ENCODE data around the gene ENOPH1. TPM values are rescaled to one million over a fixed set of nuclear protein-coding genes. Genes with fewer than 3 reads are reported as not detected.
"Not testable (repeated sequence)": the region's sequence is repeated elsewhere in the genome, so short reads cannot be mapped to it uniquely, and the experiment has no call there.

The ENOPH1 gene
- total and polyA plus RNA-seq, 2 of the 13 experiments (the other 11 are each of a cell fraction or from before 2014, with no cell fraction given), result 15.5 to 64.3 TPM

GRCh38 chr4:82415061-82415460, 15.3 kb upstream of the ENOPH1 start:
- peaks cover 25% of the 10 kb centered on the region for H3K4me1 ChIP-seq (ENCODE audit: insufficient read depth, low read length)
- H3K27ac ChIP-seq (ENCODE audit: extremely low read length, insufficient read depth, low read length); CTCF ChIA-PET (ENCODE audit: low intra/inter-chr PET ratio, low total read pairs); H3K4me3 ChIP-seq (replicated peaks in 1 of 3; ENCODE audit: insufficient read depth in 1 of 3, low read depth in 2 of 3, low read length in 3 of 3); DNase-seq (ENCODE audit: low spot score); H3K9ac ChIP-seq (ENCODE audit: insufficient read depth, low read depth, low read length); H3K79me2 ChIP-seq (ENCODE audit: insufficient read depth, low read length); intact Hi-C loops (cut with micrococcal nuclease; ENCODE audit: unreplicated experiment); H3K9me3 ChIP-seq (ENCODE audit: low read length); BruUV-seq (replicated peaks); H4K20me1 ChIP-seq (ENCODE audit: insufficient read depth, low read length); ATAC-seq; FAIRE-seq; H2AFZ ChIP-seq (ENCODE audit: low read length); H3K27me3 ChIP-seq (ENCODE audit: control insufficient read depth in 1 of 2, insufficient read depth in 2 of 2, low read length in 2 of 2); H3K36me3 ChIP-seq (replicated peaks in 1 of 2; ENCODE audit: control insufficient read depth in 1 of 2, insufficient read depth in 2 of 2, low read length in 2 of 2); H3K4me2 ChIP-seq (ENCODE audit: low read depth, low read length): not testable (repeated sequence)
- in situ Hi-C loops (cut with HindIII; ENCODE audit: extremely low pct_ligation_motif_present, low pct_unique_long_range_greater_than_20kb), result loop anchor here (5.0 kb wide), 1 partner anchor 38 kb away; no protein-coding TSS in a partner anchor
- POLR2A ChIA-PET, result interaction anchor here (2.7 kb wide), 1 partner anchor 15 kb away, joined by 9 read pairs; the partner anchor contains the start of gene HNRNPDL
- 69% methylated on average over 11 of the region's 11 CpGs for WGBS (ENCODE audit: low lambda C conversion rate)

- 63% methylated on average over 11 of the region's 12 CpGs for WGBS (ENCODE audit: low lambda C conversion rate)
These were observed 14.4 kb upstream of the ENOPH1 start for GRCh38 chr4:82415922-82416365.

More at GRCh38 chr4:82415922-82416365, 14.4 kb upstream of the ENOPH1 start:
- H3K27ac ChIP-seq (ENCODE audit: extremely low read length, insufficient read depth, low read length), result no peak overlapping the region
- BruUV-seq (replicated peaks), result no TSS peak
- no peak overlapping the region for H3K4me3 ChIP-seq (replicated peaks in 1 of 3; ENCODE audit: insufficient read depth in 1 of 3, low read depth in 2 of 3, low read length in 3 of 3)
- H3K79me2 ChIP-seq (ENCODE audit: insufficient read depth, low read length), result no peaks in the 10 kb centered on the region
- no peak overlapping the region for H2AFZ ChIP-seq (ENCODE audit: low read length)
- in situ Hi-C loops (cut with HindIII; ENCODE audit: extremely low pct_ligation_motif_present, low pct_unique_long_range_greater_than_20kb) (loop anchor here (5.0 kb wide), 1 partner anchor 39 kb away; no protein-coding TSS in a partner anchor), intact Hi-C loops (cut with micrococcal nuclease; ENCODE audit: unreplicated experiment) (no loop called here)
- no peaks in the 10 kb centered on the region; a peak in 1 of 5 replicates for H3K27me3 ChIP-seq (ENCODE audit: control insufficient read depth in 1 of 2, insufficient read depth in 2 of 2, low read length in 2 of 2)
- POLR2A ChIA-PET, result interaction anchor here (2.7 kb wide), 1 partner anchor 14 kb away, joined by 9 read pairs; the partner anchor contains the start of gene HNRNPDL
- TF ChIP-seq PAXIP1 (CRISPR knock-in tag; conservative IDR thresholded peaks at IDR 0.05) (no peak), ZMYM4 (CRISPR knock-in tag; IDR thresholded peaks at IDR 0.05) (0 out of 2 replicates have a peak, but pooled peaks have one; percentile 38), MAFF (IDR thresholded peaks at IDR 0.05; ENCODE audit: low read depth, low read length) (peak; percentile 73), ZKSCAN1 (IDR thresholded peaks at IDR 0.05; ENCODE audit: low read length) (no peak), NFYC (CRISPR knock-in tag; IDR thresholded peaks at IDR 0.05) (peak; percentile 47), SAFB2 (CRISPR knock-in tag; IDR thresholded peaks at IDR 0.05; ENCODE audit: borderline replicate concordance, low read depth) (no peak), NFYB (CRISPR knock-in tag; IDR thresholded peaks at IDR 0.05) (peak; percentile 63; the same call in 1 of the 2 replicates), SMAD9 (CRISPR knock-in tag; IDR thresholded peaks at IDR 0.05) (no peak), MAFK (conservative IDR thresholded peaks at IDR 0.05 in 1 of 2, IDR thresholded peaks at IDR 0.05 in 1 of 2; ENCODE audit: low read length in 2 of 2) (peak; percentile 42 to 62), EHMT2 (IDR thresholded peaks at IDR 0.05; ENCODE audit: borderline replicate concordance, low read depth, low read length) (no peak), ZSCAN25 (CRISPR knock-in tag; IDR thresholded peaks at IDR 0.05) (no peak), ZNF883 (CRISPR knock-in tag; IDR thresholded peaks at IDR 0.05; ENCODE audit: not compliant biosample characterization) (no peak)
- DNase-seq (ENCODE audit: low spot score) (no peak), ATAC-seq (no peak; the same call in 2 of the 3 replicates), FAIRE-seq (no peak)
- no peaks in the 10 kb centered on the region for H4K20me1 ChIP-seq (ENCODE audit: insufficient read depth, low read length)
- CTCF ChIA-PET (ENCODE audit: low intra/inter-chr PET ratio, low total read pairs), result no interaction called here
- peaks cover 20% of the 10 kb centered on the region for H3K4me1 ChIP-seq (ENCODE audit: insufficient read depth, low read length)
- H3K4me2 ChIP-seq (ENCODE audit: low read depth, low read length), result peak overlapping the region; percentile 15; the same call in 1 of the 2 replicates
- H3K9me3 ChIP-seq (ENCODE audit: low read length), result no peaks in the 10 kb centered on the region
- no peaks in the 10 kb centered on the region for H3K36me3 ChIP-seq (replicated peaks in 1 of 2; ENCODE audit: control insufficient read depth in 1 of 2, insufficient read depth in 2 of 2, low read length in 2 of 2)
- no peak overlapping the region for H3K9ac ChIP-seq (ENCODE audit: insufficient read depth, low read depth, low read length)
